ENCODE measurements around the gene NCBP3.

The NCBP3 gene

DNA sequence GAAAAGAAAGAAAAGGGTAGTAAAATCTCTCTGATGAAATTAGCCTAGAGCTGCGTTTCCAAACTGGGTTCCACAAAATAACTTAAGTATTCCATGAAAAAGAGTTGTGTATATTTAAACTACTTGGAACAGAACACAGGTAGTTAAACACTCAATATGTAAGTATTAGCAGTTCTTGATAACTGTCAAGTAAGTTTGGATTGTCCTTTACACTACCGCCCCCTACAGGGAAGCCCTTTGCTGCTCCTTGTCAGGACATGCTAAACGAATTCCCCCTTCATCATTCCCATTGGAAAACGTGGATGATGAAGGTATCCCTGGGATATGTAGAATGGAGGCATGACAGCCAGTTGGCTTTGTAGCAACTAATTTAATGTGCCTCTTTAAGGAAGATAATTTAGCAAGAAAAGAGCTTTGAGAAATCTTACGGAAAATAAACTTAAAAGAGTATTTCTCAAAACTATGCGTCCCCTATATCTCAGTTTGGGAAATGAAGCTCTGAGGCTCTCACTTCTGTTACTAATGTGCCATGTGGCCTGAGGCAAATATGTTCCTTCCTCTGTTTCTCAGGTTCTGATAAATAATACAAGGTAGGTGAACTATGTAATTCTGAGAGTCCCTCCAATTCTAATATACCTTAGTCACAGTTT lies 18.8 kb downstream of the NCBP3 start:
- no peaks in the 10 kb centered on the region for H3K27me3 ChIP-seq (ENCODE audit: control insufficient read depth, insufficient read depth, low read length)
- H3K9me3 ChIP-seq (ENCODE audit: control insufficient read depth, insufficient read depth, low read depth, low read length): no peaks in the 10 kb centered on the region
- H3K9ac ChIP-seq (ENCODE audit: low read length): no peak overlapping the region
- H3K4me3 ChIP-seq (ENCODE audit: low read depth, low read length): no peak overlapping the region
- no peaks in the 10 kb centered on the region for H3K4me1 ChIP-seq (ENCODE audit: control insufficient read depth, insufficient read depth, low read length)
- H3K36me3 ChIP-seq (ENCODE audit: control insufficient read depth, insufficient read depth, low read length): peaks cover 67% of the 10 kb centered on the region
- H3K27ac ChIP-seq (ENCODE audit: low read depth, low read length): no peak overlapping the region

DNA sequence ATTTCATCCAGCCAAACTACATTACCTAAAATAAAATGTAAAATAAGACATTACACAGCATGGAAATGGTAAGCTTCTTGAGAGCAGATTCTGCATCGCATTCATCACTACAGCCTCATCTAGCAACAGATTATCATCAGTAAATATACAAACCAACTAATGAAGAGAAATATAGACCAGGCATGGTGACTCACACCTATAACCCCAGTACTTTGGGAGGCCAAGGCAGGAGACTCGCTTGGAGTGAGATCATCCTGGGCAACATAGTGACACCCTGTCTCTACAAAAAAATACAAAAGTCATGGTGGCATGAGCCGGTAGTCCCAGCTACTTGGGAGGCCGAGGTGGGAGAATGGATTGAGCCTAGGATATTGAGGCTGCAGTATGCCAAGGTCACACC lies 19.9 kb downstream of the NCBP3 start:
- no peaks in the 10 kb centered on the region for H3K9me3 ChIP-seq (ENCODE audit: control insufficient read depth, insufficient read depth, low read depth, low read length)
- no peaks in the 10 kb centered on the region for H3K27me3 ChIP-seq (ENCODE audit: control insufficient read depth, insufficient read depth, low read length)
- no peak overlapping the region for H3K27ac ChIP-seq (ENCODE audit: low read depth, low read length)
- H3K36me3 ChIP-seq (ENCODE audit: control insufficient read depth, insufficient read depth, low read length): peaks cover 77% of the 10 kb centered on the region
- no peak overlapping the region for H3K4me3 ChIP-seq (ENCODE audit: low read depth, low read length)
- H3K9ac ChIP-seq (ENCODE audit: low read length): no peak overlapping the region
- no peaks in the 10 kb centered on the region for H3K4me1 ChIP-seq (ENCODE audit: control insufficient read depth, insufficient read depth, low read length)

DNA sequence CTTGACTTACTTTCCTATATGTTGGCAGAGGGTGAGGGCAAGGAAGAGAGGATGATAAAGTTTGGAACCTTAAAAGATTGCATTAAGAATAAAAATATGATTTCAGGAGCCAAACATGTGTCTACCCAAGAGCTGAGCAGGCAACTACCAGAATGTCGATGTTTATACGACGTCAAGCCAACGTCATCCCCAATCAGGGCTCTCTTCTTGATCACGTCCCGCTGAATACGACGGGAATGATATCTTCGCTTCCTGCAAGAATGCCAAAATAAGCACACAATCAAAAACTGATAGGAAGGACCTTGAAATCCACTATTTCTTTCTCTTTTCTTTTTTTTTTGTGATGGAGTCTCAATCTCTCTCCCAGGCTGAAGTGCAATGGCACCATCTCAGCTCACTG lies 24.9 kb downstream of the NCBP3 start:
- H3K36me3 ChIP-seq (ENCODE audit: control insufficient read depth, insufficient read depth, low read length): peaks cover 92% of the 10 kb centered on the region

DNA sequence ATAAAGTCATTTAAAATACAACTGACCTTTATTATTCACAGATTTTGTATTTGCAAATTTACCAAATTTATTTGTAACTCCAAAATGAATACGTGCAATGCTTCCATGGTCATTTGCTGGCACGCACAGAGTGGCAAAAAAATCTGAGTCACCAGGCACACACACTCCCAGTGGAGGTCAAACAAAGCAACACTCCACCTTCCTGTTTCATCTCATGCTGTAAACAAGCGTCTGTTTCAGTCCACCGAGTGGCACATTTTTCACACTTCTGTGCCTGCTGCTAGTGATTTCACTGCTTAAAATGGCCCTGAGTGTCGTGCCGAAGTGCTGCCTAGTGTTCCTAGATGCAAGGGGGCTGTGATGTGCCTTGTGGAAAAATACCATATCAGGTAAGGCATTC lies 27.3 kb downstream of the NCBP3 start:
- Histone ChIP-seq H3K27me3 (ENCODE audit: control insufficient read depth, insufficient read depth, low read length) (no peaks in the 10 kb centered on the region), H3K36me3 (ENCODE audit: control insufficient read depth, insufficient read depth, low read length) (peaks cover 92% of the 10 kb centered on the region), H3K9ac (ENCODE audit: low read length) (no peak overlapping the region), H3K27ac (ENCODE audit: low read depth, low read length) (no peak overlapping the region), H3K9me3 (ENCODE audit: control insufficient read depth, insufficient read depth, low read depth, low read length) (no peaks in the 10 kb centered on the region), H3K4me1 (ENCODE audit: control insufficient read depth, insufficient read depth, low read length) (no peaks in the 10 kb centered on the region), H3K4me3 (ENCODE audit: low read depth, low read length) (no peak overlapping the region)

More for the DNA sequence above, 24.9 kb downstream of the NCBP3 start:
- no peak overlapping the region for H3K27ac ChIP-seq (ENCODE audit: low read depth, low read length)
- H3K27me3 ChIP-seq (ENCODE audit: control insufficient read depth, insufficient read depth, low read length): no peaks in the 10 kb centered on the region
- no peak overlapping the region for H3K4me3 ChIP-seq (ENCODE audit: low read depth, low read length)
- H3K4me1 ChIP-seq (ENCODE audit: control insufficient read depth, insufficient read depth, low read length): no peaks in the 10 kb centered on the region
- no peaks in the 10 kb centered on the region for H3K9me3 ChIP-seq (ENCODE audit: control insufficient read depth, insufficient read depth, low read depth, low read length)
- no peak overlapping the region for H3K9ac ChIP-seq (ENCODE audit: low read length)

DNA sequence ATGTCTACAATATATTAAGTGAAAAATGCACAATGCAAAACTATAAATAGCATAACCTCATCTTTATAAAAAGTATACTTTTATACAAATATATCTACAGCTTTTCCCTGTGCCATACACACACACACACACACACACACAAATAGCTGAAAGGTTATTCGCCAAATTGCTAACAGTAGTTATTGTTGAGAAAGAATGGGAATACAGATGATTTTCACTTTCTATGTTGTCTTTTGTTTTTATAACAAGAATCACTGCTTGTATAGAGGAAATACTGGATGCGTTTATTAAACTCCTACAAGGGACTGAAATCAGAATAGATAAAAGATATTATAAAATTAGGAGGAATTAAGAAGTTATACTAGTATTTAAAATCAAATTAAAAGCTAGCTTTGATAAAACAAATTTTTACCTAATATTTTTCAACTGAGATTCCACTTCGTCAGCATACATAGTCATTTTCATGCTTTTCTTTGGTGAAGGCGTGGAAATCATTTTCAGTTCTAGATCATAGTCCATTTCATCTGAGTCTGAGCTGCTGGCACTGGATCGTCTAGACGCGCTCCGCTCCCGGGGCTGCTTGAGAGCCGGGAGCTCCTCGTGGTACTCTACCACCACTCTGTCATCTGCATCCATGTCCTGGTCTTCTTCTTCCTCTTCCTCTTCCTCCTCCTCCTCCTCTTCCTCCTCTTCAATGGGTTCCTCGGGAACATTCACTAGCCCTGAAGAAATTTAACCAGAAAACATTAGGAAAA lies 28.0 kb downstream of the NCBP3 start:
- Histone ChIP-seq H3K9ac (ENCODE audit: low read length) (no peak overlapping the region), H3K4me1 (ENCODE audit: control insufficient read depth, insufficient read depth, low read length) (no peaks in the 10 kb centered on the region), H3K9me3 (ENCODE audit: control insufficient read depth, insufficient read depth, low read depth, low read length) (no peaks in the 10 kb centered on the region), H3K4me3 (ENCODE audit: low read depth, low read length) (no peak overlapping the region), H3K27me3 (ENCODE audit: control insufficient read depth, insufficient read depth, low read length) (no peaks in the 10 kb centered on the region), H3K36me3 (ENCODE audit: control insufficient read depth, insufficient read depth, low read length) (peaks cover 96% of the 10 kb centered on the region), H3K27ac (ENCODE audit: low read depth, low read length) (no peak overlapping the region)

DNA sequence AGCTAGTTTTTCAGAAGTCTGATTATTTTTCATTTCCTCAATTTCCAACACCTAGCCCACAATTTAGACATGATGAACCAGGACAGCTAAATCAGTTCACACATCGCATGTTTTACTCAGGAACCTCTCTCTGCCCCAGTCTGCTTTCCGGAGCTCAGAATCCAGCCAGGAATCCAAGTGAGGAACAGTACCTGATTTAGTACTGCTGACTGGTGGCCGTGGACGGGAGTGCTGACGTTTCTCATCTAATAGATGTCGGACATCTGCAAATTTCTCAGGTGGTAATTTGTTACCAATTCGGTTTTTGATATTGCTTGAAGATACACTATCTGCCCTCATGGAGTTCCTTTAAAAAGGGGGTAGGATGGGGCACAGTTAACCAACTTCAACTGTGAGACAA lies 30.1 kb downstream of the NCBP3 start:
- Histone ChIP-seq H3K4me1 (ENCODE audit: control insufficient read depth, insufficient read depth, low read length) (peaks cover 3% of the 10 kb centered on the region; the same call in 1 of the 2 replicates), H3K9ac (ENCODE audit: low read length) (no peak overlapping the region), H3K27me3 (ENCODE audit: control insufficient read depth, insufficient read depth, low read length) (no peaks in the 10 kb centered on the region), H3K9me3 (ENCODE audit: control insufficient read depth, insufficient read depth, low read depth, low read length) (no peaks in the 10 kb centered on the region), H3K27ac (ENCODE audit: low read depth, low read length) (no peak overlapping the region), H3K4me3 (ENCODE audit: low read depth, low read length) (no peak overlapping the region), H3K36me3 (ENCODE audit: control insufficient read depth, insufficient read depth, low read length) (peaks cover 98% of the 10 kb centered on the region)

DNA sequence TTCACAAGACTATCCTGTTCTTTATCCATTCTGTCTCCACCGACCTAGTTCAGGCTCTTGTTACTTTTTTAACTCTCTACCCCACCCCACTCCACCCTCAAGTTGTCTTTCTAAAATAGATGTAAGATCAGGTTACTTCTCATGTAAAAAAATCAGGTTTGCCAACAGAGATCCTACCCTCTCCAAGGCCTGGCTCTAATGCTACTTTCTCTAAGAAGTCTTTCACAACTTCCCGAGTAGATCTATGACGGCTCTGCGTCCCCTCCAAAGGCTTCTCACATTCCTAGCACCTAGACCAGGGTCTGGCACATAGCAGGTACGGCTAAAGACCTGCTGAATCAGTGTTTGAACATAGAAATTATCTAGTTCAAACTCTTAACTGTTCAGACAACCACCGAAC lies 30.9 kb downstream of the NCBP3 start:
- H3K27me3 ChIP-seq (ENCODE audit: control insufficient read depth, insufficient read depth, low read length): no peaks in the 10 kb centered on the region
- H3K9ac ChIP-seq (ENCODE audit: low read length): no peak overlapping the region
- H3K4me3 ChIP-seq (ENCODE audit: low read depth, low read length): no peak overlapping the region
- no peak overlapping the region for H3K27ac ChIP-seq (ENCODE audit: low read depth, low read length)
- H3K9me3 ChIP-seq (ENCODE audit: control insufficient read depth, insufficient read depth, low read depth, low read length): no peaks in the 10 kb centered on the region
- peaks cover 3% of the 10 kb centered on the region; the same call in 1 of the 2 replicates for H3K4me1 ChIP-seq (ENCODE audit: control insufficient read depth, insufficient read depth, low read length)
- H3K36me3 ChIP-seq (ENCODE audit: control insufficient read depth, insufficient read depth, low read length): peaks cover 98% of the 10 kb centered on the region

DNA sequence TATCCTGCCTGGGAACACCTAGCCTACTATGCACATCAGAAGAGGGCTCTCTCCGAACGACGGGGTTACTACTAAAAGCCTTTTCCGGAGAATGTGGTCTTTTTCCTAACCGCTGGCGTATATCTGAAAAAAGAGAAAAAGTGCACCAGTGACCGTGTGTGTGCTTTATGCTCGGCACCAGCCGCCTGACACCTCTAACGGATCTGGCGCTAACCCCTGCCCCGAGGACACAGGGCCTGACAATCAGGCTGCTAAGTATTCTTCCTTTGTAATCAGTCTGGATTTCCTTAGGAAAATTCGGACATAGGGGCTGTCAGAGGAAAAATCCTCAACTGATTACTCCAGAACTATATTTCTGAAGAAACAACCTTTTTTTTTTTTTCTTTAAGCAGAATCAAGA lies 31.7 kb downstream of the NCBP3 start:
- Histone ChIP-seq H3K27me3 (ENCODE audit: control insufficient read depth, insufficient read depth, low read length) (no peaks in the 10 kb centered on the region), H3K36me3 (ENCODE audit: control insufficient read depth, insufficient read depth, low read length) (peaks cover 95% of the 10 kb centered on the region), H3K9ac (ENCODE audit: low read length) (no peak overlapping the region), H3K4me3 (ENCODE audit: low read depth, low read length) (no peak overlapping the region), H3K9me3 (ENCODE audit: control insufficient read depth, insufficient read depth, low read depth, low read length) (no peaks in the 10 kb centered on the region), H3K27ac (ENCODE audit: low read depth, low read length) (no peak overlapping the region), H3K4me1 (ENCODE audit: control insufficient read depth, insufficient read depth, low read length) (peaks cover 3% of the 10 kb centered on the region; the same call in 1 of the 2 replicates)

DNA sequence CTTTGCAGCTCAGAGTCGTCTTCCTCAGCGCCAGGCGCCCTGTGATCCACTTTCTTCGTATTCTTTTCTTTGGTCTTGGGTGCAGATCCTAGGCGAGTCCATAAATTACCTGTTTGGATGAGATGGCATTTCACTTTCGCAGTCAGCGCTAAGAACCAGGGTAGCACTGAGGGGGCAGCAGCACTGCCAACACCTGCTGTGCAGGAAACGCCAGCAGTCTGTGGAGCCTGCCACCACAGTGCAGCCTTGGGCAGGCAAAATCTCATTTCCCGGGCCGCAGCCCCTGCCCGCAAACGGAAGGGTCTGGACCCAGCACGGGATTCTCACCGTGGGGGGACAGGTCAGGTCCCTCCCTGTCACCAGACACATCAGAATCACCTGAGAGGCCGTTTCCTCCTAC lies 32.9 kb downstream of the NCBP3 start:
- H3K36me3 ChIP-seq (ENCODE audit: control insufficient read depth, insufficient read depth, low read length): peaks cover 91% of the 10 kb centered on the region
- no peak overlapping the region for H3K9ac ChIP-seq (ENCODE audit: low read length)
- H3K4me3 ChIP-seq (ENCODE audit: low read depth, low read length): no peak overlapping the region
- peaks cover 3% of the 10 kb centered on the region; the same call in 1 of the 2 replicates for H3K4me1 ChIP-seq (ENCODE audit: control insufficient read depth, insufficient read depth, low read length)
- no peak overlapping the region for H3K27ac ChIP-seq (ENCODE audit: low read depth, low read length)
- H3K27me3 ChIP-seq (ENCODE audit: control insufficient read depth, insufficient read depth, low read length): no peaks in the 10 kb centered on the region
- no peaks in the 10 kb centered on the region for H3K9me3 ChIP-seq (ENCODE audit: control insufficient read depth, insufficient read depth, low read depth, low read length)

DNA sequence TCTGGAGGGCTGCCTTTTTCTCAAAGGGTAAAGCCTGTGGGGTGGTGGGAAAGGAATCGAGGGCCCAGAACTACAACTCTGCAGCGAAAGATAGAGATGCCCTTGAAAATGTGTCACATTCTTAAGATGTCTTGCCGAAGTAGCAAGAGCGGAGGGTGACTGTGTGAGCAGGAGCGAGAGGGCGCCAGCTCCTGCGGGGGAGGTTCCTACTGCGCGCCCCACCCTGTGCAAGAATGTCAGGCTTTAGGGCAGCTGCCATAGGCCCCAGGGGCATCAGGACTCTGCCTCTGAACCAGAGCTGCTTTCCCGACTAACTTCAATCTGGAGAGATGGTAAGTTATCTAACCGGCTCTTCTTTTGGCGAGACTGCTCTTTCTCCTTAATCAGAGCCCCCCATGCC lies 33.3 kb downstream of the NCBP3 start:
- no peak overlapping the region for H3K4me3 ChIP-seq (ENCODE audit: low read depth, low read length)
- peaks cover 3% of the 10 kb centered on the region; the same call in 1 of the 2 replicates for H3K4me1 ChIP-seq (ENCODE audit: control insufficient read depth, insufficient read depth, low read length)
- no peak overlapping the region for H3K9ac ChIP-seq (ENCODE audit: low read length)
- no peaks in the 10 kb centered on the region for H3K27me3 ChIP-seq (ENCODE audit: control insufficient read depth, insufficient read depth, low read length)
- peaks cover 91% of the 10 kb centered on the region for H3K36me3 ChIP-seq (ENCODE audit: control insufficient read depth, insufficient read depth, low read length)
- H3K27ac ChIP-seq (ENCODE audit: low read depth, low read length): no peak overlapping the region
- no peaks in the 10 kb centered on the region for H3K9me3 ChIP-seq (ENCODE audit: control insufficient read depth, insufficient read depth, low read depth, low read length)

DNA sequence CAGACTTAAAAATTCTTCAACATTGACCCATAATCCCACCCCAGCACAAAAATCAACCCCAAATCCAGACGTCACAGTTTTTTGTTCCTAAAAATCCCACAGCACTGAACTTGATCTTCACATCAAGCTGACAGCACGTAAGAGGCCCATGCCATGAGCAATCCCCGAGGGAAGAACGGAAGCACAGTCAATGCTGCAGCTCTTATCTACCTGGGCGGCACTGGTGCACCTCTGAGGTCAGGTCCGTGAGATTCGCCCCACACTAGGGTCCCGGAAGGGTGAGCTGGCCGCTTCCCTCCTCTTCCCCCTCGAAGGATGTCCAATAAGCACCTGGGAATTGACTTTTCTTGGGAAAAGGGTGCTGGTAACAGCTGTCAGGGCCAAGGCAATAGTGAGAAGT lies 33.8 kb downstream of the NCBP3 start:
- Histone ChIP-seq H3K9me3 (ENCODE audit: control insufficient read depth, insufficient read depth, low read depth, low read length) (no peaks in the 10 kb centered on the region), H3K36me3 (ENCODE audit: control insufficient read depth, insufficient read depth, low read length) (peaks cover 92% of the 10 kb centered on the region), H3K4me3 (ENCODE audit: low read depth, low read length) (no peak overlapping the region), H3K4me1 (ENCODE audit: control insufficient read depth, insufficient read depth, low read length) (peaks cover 3% of the 10 kb centered on the region; the same call in 1 of the 2 replicates), H3K27ac (ENCODE audit: low read depth, low read length) (no peak overlapping the region), H3K9ac (ENCODE audit: low read length) (no peak overlapping the region), H3K27me3 (ENCODE audit: control insufficient read depth, insufficient read depth, low read length) (no peaks in the 10 kb centered on the region)

Measured in HUES6 (cell line).